ENCODE measurements around the gene RPS6KA2.
A peak's percentile ranks its signal among the peaks of the same experiment; 100 is the strongest.

RPS6KA2 gene

GRCh38 chr6:166463359-166464067 is 163.5 kb downstream of the RPS6KA2 start:
- DNase-seq, result no peak

GRCh38 chr6:166462461-166463135 is 164.5 kb downstream of the RPS6KA2 start:
- DNase-seq, result no peak

GRCh38 chr6:166461821-166462460 is 165.1 kb downstream of the RPS6KA2 start:
- no peak for DNase-seq

- DNase-seq, result no peak
Observed at GRCh38 chr6:166460473-166461437, 166.3 kb downstream of the RPS6KA2 start.

- DNase-seq, result no peak
Observed at GRCh38 chr6:166459906-166460305, 167.1 kb downstream of the RPS6KA2 start.

- DNase-seq, result no peak
Observed at GRCh38 chr6:166459272-166459671, 167.8 kb downstream of the RPS6KA2 start.

- no peak for DNase-seq
Observed at GRCh38 chr6:166456395-166457156, 170.5 kb downstream of the RPS6KA2 start.

- no peak for DNase-seq
Observed at GRCh38 chr6:166454692-166455515, 172.1 kb downstream of the RPS6KA2 start.

- no peak for DNase-seq
Observed at GRCh38 chr6:166453651-166454050, 173.4 kb downstream of the RPS6KA2 start.

GRCh38 chr6:166450167-166450873 is 176.7 kb downstream of the RPS6KA2 start:
- DNase-seq, result no peak

GRCh38 chr6:166449641-166450040 is 177.4 kb downstream of the RPS6KA2 start:
- DNase-seq, result no peak

GRCh38 chr6:166449036-166449435 is 178.0 kb downstream of the RPS6KA2 start:
- no peak for DNase-seq

GRCh38 chr6:166448432-166448831 is 178.6 kb downstream of the RPS6KA2 start:
- no peak for DNase-seq

GRCh38 chr6:166446567-166447065 is 180.4 kb downstream of the RPS6KA2 start:
- no peak for DNase-seq

GRCh38 chr6:166446146-166446545 is 180.9 kb downstream of the RPS6KA2 start:
- no peak for DNase-seq

- DNase-seq, result no peak
Observed at GRCh38 chr6:166444446-166444845, 182.6 kb downstream of the RPS6KA2 start.

GRCh38 chr6:166443166-166443565 is 183.9 kb downstream of the RPS6KA2 start:
- no peak for DNase-seq

GRCh38 chr6:166442131-166442685 is 184.8 kb downstream of the RPS6KA2 start:
- no peak for DNase-seq

GRCh38 chr6:166441325-166442078 is 185.5 kb downstream of the RPS6KA2 start:
- peak in 1 of 2 donors; percentile 26 for DNase-seq
